ENCODE data around the gene ST8SIA4.

GRCh38 chr5:100794218-100794617 lies 108.9 kb downstream of the ST8SIA4 start:
- TF ChIP-seq CTCF (IDR thresholded peaks at IDR 0.05) (no peak), POLR2A (IDR thresholded peaks at IDR 0.05) (no peak)
